Astrocyte (in vitro differentiated cells and primary cell): Measurements from ENCODE around the gene CSNK1G2. TPM values are rescaled to one million over a fixed set of nuclear protein-coding genes. Genes with fewer than 3 reads are reported as not detected.

Experiments used
- DNase-seq: peaks from one replicate; pipeline ENCODE4 v3.0.0-alpha.2; 2010; ENCODE audit warnings: low read depth
- FAIRE-seq: peaks from 2 replicates; lab custom pipeline; 2011; peaks lifted over from hg19 to GRCh38; lab: Jason Lieb, UNC
- H2AFZ ChIP-seq: 2 replicates; pipeline ENCODE4 v1.6.0; 2012; ENCODE audit warnings: low read depth, low read length, inconsistent platforms
- H3K27ac ChIP-seq: 2 replicates; pipeline ENCODE4 v1.5.1; 2011; ENCODE audit warnings: low read depth, low read length, inconsistent platforms
- H3K27me3 ChIP-seq: 2 replicates; pipeline ENCODE4 v1.6.0; 2011; ENCODE audit warnings: low read length, inconsistent platforms; ENCODE audit not compliant: insufficient read depth
- H3K36me3 ChIP-seq: 2 replicates; pipeline ENCODE4 v1.5.1; 2011; ENCODE audit warnings: low read length, inconsistent platforms; ENCODE audit not compliant: insufficient read depth
- H3K4me1 ChIP-seq: 2 replicates; pipeline ENCODE4 v1.5.1; 2011; ENCODE audit warnings: low read length, inconsistent platforms; ENCODE audit not compliant: insufficient read depth
- H3K4me2 ChIP-seq: 2 replicates; pipeline ENCODE4 v1.6.0; 2012; ENCODE audit warnings: low read length, inconsistent platforms
- H3K4me3 ChIP-seq: 2 replicates; pipeline ENCODE4 v1.5.1; 2011; ENCODE audit warnings: low read depth, mild to moderate bottlenecking, low read length, inconsistent platforms; ENCODE audit not compliant: insufficient read depth
- H3K79me2 ChIP-seq: 2 replicates; pipeline ENCODE4 v1.6.0; 2012; ENCODE audit warnings: mild to moderate bottlenecking, low read length, inconsistent platforms; ENCODE audit not compliant: insufficient read depth
- H3K9ac ChIP-seq: 2 replicates; pipeline ENCODE4 v1.6.0; 2012; ENCODE audit warnings: mild to moderate bottlenecking, low read length, inconsistent platforms
- H3K9me3 ChIP-seq: 2 replicates; pipeline ENCODE4 v1.5.1; 2012; ENCODE audit warnings: low read depth, mild to moderate bottlenecking, low read length, inconsistent platforms; ENCODE audit not compliant: insufficient read depth
- H4K20me1 ChIP-seq: 2 replicates; pipeline ENCODE4 v1.6.0; 2012; ENCODE audit warnings: low read length, inconsistent platforms; ENCODE audit not compliant: insufficient read depth
- H3K27ac Mint-ChIP-seq: one replicate; pipeline ENCODE4 v1.8.0; 2021; ENCODE audit warnings: mild to moderate bottlenecking, mixed read lengths; ENCODE audit not compliant: unreplicated experiment
- H3K27me3 Mint-ChIP-seq: one replicate; pipeline ENCODE4 v1.8.0; 2021; ENCODE audit warnings: low read depth, mixed read lengths; ENCODE audit not compliant: unreplicated experiment
- H3K36me3 Mint-ChIP-seq: one replicate; pipeline ENCODE4 v1.8.0; 2021; ENCODE audit warnings: low read depth, mixed read lengths; ENCODE audit not compliant: unreplicated experiment
- H3K4me1 Mint-ChIP-seq: one replicate; pipeline ENCODE4 v1.8.0; 2021; ENCODE audit warnings: low read depth, mixed read lengths; ENCODE audit not compliant: unreplicated experiment
- H3K4me3 Mint-ChIP-seq: one replicate; pipeline ENCODE4 v1.8.0; 2021; ENCODE audit warnings: mild to moderate bottlenecking, moderate library complexity, mixed read lengths; ENCODE audit not compliant: unreplicated experiment
- H3K9me3 Mint-ChIP-seq: one replicate; pipeline ENCODE4 v1.8.0; 2021; ENCODE audit warnings: mild to moderate bottlenecking, mixed read lengths; ENCODE audit not compliant: unreplicated experiment
- CTCF ChIP-seq: IDR thresholded peaks from 2 replicates; pipeline ENCODE4 v1.5.1; 2011; ENCODE audit warnings: low read depth, mild to moderate bottlenecking, inconsistent platforms, low read length, moderate library complexity; ENCODE audit not compliant: insufficient read depth
- EZH2 ChIP-seq: IDR thresholded peaks from 2 replicates; pipeline ENCODE4 v1.6.1; 2012; ENCODE audit warnings: mild to moderate bottlenecking, low read length, inconsistent platforms; ENCODE audit not compliant: insufficient read depth
- total RNA-seq: library from RNA; stranded (reverse); gene quantifications from 2 replicates; pipeline ENCODE4 v1.2.1, GENCODE V29; 2021

Gene CSNK1G2
- total RNA-seq, 1 donor from 2014 or later = 64.1 TPM

DNA sequence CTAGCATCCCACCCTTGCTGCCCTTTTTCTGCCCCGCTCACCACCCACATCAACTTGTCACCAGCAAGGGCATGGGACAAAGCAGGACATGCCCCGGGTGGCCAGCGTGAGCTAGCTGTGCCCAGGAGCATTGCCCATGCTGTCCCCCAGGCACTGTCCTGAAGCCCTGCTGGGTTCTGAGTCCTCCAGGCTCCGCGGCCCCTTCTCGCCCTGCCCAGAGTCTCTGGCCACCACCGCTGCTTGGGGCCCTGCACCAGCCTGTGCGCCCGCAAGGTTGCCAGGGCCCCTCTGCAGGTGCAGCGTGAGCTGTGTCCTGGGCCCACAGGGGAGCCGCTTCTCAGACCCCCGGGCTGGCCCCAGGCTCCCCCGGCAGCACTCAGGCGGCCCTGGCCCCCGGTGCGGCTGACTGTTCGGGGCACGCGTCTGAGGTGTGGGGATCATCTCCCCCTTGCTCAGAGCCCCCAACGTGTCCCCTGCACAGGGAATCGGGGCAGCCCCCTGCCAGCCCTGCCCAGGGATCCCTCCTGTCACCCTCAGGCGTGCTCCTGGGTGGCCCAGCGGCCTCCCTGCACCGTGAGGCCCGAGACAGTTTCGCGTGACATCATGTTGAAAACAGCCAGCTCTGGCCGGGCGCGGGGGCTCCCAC is 4.1 kb downstream of the CSNK1G2 start:
- no peak for FAIRE-seq

GRCh38 chr19:1945899-1946298 is 4.9 kb downstream of the CSNK1G2 start:
- TF ChIP-seq EZH2 (no peak), CTCF (peak; percentile 29)
- H3K27ac ChIP-seq = no peak overlapping the region
- Mint-ChIP-seq H3K27ac (no peak overlapping the region), H3K4me1 (peaks cover 6% of the 10 kb centered on the region), H3K36me3 (peaks cover 4% of the 10 kb centered on the region), H3K9me3 (no peaks in the 10 kb centered on the region), H3K4me3 (peak overlapping the region; percentile 72), H3K27me3 (no peaks in the 10 kb centered on the region)
- no peak for DNase-seq
- H3K79me2 ChIP-seq = peaks cover 87% of the 10 kb centered on the region
- no peaks in the 10 kb centered on the region for H3K27me3 ChIP-seq
- H3K4me1 ChIP-seq = peaks cover 12% of the 10 kb centered on the region
- H3K4me2 ChIP-seq = no peak overlapping the region
- H4K20me1 ChIP-seq = peaks cover 80% of the 10 kb centered on the region
- H3K9me3 ChIP-seq = no peaks in the 10 kb centered on the region
- H3K4me3 ChIP-seq = no peak overlapping the region
- no peak overlapping the region for H2AFZ ChIP-seq
- FAIRE-seq = no peak
- H3K36me3 ChIP-seq = peaks cover 2% of the 10 kb centered on the region
- no peak overlapping the region for H3K9ac ChIP-seq

More for the DNA sequence above, 4.1 kb downstream of the CSNK1G2 start:
- no peak overlapping the region for H3K4me3 Mint-ChIP-seq
- peaks cover 17% of the 10 kb centered on the region for H3K4me1 ChIP-seq
- H2AFZ ChIP-seq = no peak overlapping the region
- H3K36me3 Mint-ChIP-seq = peaks cover 4% of the 10 kb centered on the region
- H3K4me1 Mint-ChIP-seq = peaks cover 6% of the 10 kb centered on the region
- no peaks in the 10 kb centered on the region for H3K9me3 ChIP-seq
- no peak overlapping the region for H3K9ac ChIP-seq
- H3K27me3 ChIP-seq = no peaks in the 10 kb centered on the region
- H3K4me2 ChIP-seq = no peak overlapping the region
- H4K20me1 ChIP-seq = peaks cover 73% of the 10 kb centered on the region
- no peak overlapping the region for H3K4me3 ChIP-seq
- DNase-seq = no peak
- peaks cover 2% of the 10 kb centered on the region for H3K36me3 ChIP-seq
- no peaks in the 10 kb centered on the region for H3K9me3 Mint-ChIP-seq
- TF ChIP-seq CTCF (no peak), EZH2 (no peak)
- no peak overlapping the region for H3K27ac Mint-ChIP-seq
- no peak overlapping the region for H3K27ac ChIP-seq
- peaks cover 80% of the 10 kb centered on the region for H3K79me2 ChIP-seq
- no peaks in the 10 kb centered on the region for H3K27me3 Mint-ChIP-seq

GRCh38 chr19:1947651-1948209 is 6.8 kb downstream of the CSNK1G2 start:
- no peak overlapping the region for H3K4me3 ChIP-seq
- Mint-ChIP-seq H3K4me1 (peaks cover 6% of the 10 kb centered on the region), H3K4me3 (no peak overlapping the region), H3K27me3 (no peaks in the 10 kb centered on the region), H3K9me3 (no peaks in the 10 kb centered on the region), H3K27ac (no peak overlapping the region), H3K36me3 (peaks cover 4% of the 10 kb centered on the region)
- FAIRE-seq (no peak), DNase-seq (no peak)
- no peak for TF ChIP-seq CTCF
- no peak for TF ChIP-seq EZH2
- H3K27me3 ChIP-seq = no peaks in the 10 kb centered on the region
- no peak overlapping the region for H3K9ac ChIP-seq
- H3K9me3 ChIP-seq = no peaks in the 10 kb centered on the region
- peaks cover 10% of the 10 kb centered on the region for H3K4me1 ChIP-seq
- H3K4me2 ChIP-seq = no peak overlapping the region
- H3K79me2 ChIP-seq = peaks cover 88% of the 10 kb centered on the region
- H2AFZ ChIP-seq = no peak overlapping the region
- peaks cover 85% of the 10 kb centered on the region for H4K20me1 ChIP-seq
- no peak overlapping the region for H3K27ac ChIP-seq
- H3K36me3 ChIP-seq = peaks cover 2% of the 10 kb centered on the region
